DND-41 (cell line): ENCODE results near the gene CS.

Source experiments
- EZH2 ChIP-seq: IDR thresholded peaks from 3 replicates; pipeline ENCODE4 v1.6.1; 2012; ENCODE audit warnings: borderline replicate concordance, low read depth, mild to moderate bottlenecking, moderate library complexity, low read length, inconsistent platforms; ENCODE audit not compliant: severe bottlenecking
- TF ChIP-seq, protein P1 (sequence below): IDR thresholded peaks from 2 replicates; pipeline ENCODE4 v1.5.1; 2012; ENCODE audit warnings: borderline replicate concordance, low read length, moderate library complexity, mild to moderate bottlenecking; ENCODE audit not compliant: poor library complexity, severe bottlenecking; ENCODE audit errors: extremely low read depth

DNA sequence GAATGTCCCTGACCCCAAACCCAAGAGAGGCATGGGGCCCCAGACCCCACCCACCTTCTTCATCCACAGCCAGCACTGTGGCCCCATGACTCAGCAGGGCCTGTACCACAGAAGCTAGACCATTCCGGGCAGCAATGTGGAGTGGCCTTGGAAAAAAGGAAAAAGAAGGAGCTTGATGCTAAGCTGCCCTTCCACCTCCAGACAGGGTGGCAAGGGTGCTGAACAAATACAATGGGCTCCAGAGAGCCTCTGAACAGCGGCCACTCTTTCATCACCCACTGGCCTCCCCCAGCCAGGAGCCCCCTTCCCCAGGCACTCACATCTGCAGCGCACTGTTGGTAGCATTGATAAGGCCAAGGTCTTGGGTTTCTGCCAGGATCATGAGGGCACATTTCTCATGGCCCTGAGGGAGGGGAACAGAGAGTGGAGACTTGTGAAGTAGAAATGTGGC, 56.4 kb downstream of the CS start:
- TF ChIP-seq, protein P1, sequence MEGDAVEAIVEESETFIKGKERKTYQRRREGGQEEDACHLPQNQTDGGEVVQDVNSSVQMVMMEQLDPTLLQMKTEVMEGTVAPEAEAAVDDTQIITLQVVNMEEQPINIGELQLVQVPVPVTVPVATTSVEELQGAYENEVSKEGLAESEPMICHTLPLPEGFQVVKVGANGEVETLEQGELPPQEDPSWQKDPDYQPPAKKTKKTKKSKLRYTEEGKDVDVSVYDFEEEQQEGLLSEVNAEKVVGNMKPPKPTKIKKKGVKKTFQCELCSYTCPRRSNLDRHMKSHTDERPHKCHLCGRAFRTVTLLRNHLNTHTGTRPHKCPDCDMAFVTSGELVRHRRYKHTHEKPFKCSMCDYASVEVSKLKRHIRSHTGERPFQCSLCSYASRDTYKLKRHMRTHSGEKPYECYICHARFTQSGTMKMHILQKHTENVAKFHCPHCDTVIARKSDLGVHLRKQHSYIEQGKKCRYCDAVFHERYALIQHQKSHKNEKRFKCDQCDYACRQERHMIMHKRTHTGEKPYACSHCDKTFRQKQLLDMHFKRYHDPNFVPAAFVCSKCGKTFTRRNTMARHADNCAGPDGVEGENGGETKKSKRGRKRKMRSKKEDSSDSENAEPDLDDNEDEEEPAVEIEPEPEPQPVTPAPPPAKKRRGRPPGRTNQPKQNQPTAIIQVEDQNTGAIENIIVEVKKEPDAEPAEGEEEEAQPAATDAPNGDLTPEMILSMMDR, result no peak
- no peak for TF ChIP-seq EZH2
